PC-3 (cell line): ENCODE results near the gene LAS1L. TPM values are rescaled to one million over a fixed set of nuclear protein-coding genes. Genes with fewer than 3 reads are reported as not detected.
A peak's percentile ranks its signal among the peaks of the same experiment; 100 is the strongest.

ENCODE experiments used
- ATAC-seq: fragments of 200-7000 bp; cut with Tn5 transposase; 2 replicates; pipeline ENCODE4 v1.9.1; 2020; ENCODE audit warnings: mild to moderate bottlenecking, moderate library complexity
- BruUV-seq: library from RNA; stranded (reverse); fragments of 400-500 nt; replicated peaks from 2 replicates; lab custom pipeline; 2021; lab: Mats Ljungman, UMichigan
- CTCF ChIA-PET: fragments of 300-600 bp; sonication (Branson Sonifier 250); formaldehyde crosslinking; loops from one replicate; lab custom pipeline; 2022; ENCODE audit warnings: antibody characterized with exemption; lab: Charles Lee
- POLR2A ChIA-PET: fragments of 300-600 bp; sonication (Branson Sonifier 250); formaldehyde crosslinking; loops from one replicate; lab custom pipeline; 2022; ENCODE audit warnings: antibody characterized with exemption; ENCODE audit not compliant: unreplicated experiment; lab: Charles Lee
- DNase-seq: peaks from one replicate; pipeline ENCODE4 v3.0.0-alpha.2; 2015
- H2AFZ ChIP-seq: fragments of 300-600 bp; sonication (generic); 2 replicates; pipeline ENCODE4 v1.6.0; 2016; ENCODE audit warnings: antibody characterized with exemption, low read length
- H3F3A ChIP-seq: fragments of 300-600 bp; sonication (generic); one replicate; pipeline ENCODE4 v1.6.0; 2017; ENCODE audit warnings: antibody characterized with exemption, low read length, control low read depth, mild to moderate bottlenecking; ENCODE audit not compliant: unreplicated experiment
- H3K27ac ChIP-seq: fragments of 300-600 bp; sonication (generic); 2 replicates; pipeline ENCODE4 v1.5.1; 2016; ENCODE audit warnings: mild to moderate bottlenecking, low read length
- H3K27me3 ChIP-seq: fragments of 300-600 bp; sonication (generic); 2 replicates; pipeline ENCODE4 v1.6.1; 2016; ENCODE audit warnings: low read length, mixed read lengths
- H3K36me3 ChIP-seq: fragments of 300-600 bp; sonication (generic); 2 replicates; pipeline ENCODE4 v1.6.1; 2016; ENCODE audit warnings: low read depth, mixed run types, low read length, mixed read lengths
- H3K4me1 ChIP-seq: fragments of 300-600 bp; sonication (generic); 2 replicates; pipeline ENCODE4 v1.5.1; 2016; ENCODE audit warnings: low read length; ENCODE audit not compliant: insufficient read depth
- H3K4me2 ChIP-seq: fragments of 300-600 bp; sonication (generic); 2 replicates; pipeline ENCODE4 v1.6.0; 2016; ENCODE audit warnings: low read length
- H3K4me3 ChIP-seq: fragments of 300-600 bp; sonication (generic); 2 replicates; pipeline ENCODE4 v1.5.1; 2016; ENCODE audit warnings: mild to moderate bottlenecking, low read length, mixed read lengths
- H3K79me2 ChIP-seq: fragments of 300-600 bp; sonication (generic); 2 replicates; pipeline ENCODE4 v1.6.1; 2017; ENCODE audit warnings: low read length, mixed read lengths
- H3K9ac ChIP-seq: fragments of 300-600 bp; sonication (generic); 2 replicates; pipeline ENCODE4 v1.6.0; 2016; ENCODE audit warnings: mild to moderate bottlenecking, low read length
- H3K9me2 ChIP-seq: fragments of 300-600 bp; sonication (generic); replicated peaks from 2 replicates; pipeline ENCODE4 v1.6.1; 2016; ENCODE audit warnings: mixed run types, low read length, mixed read lengths
- H3K9me3 ChIP-seq: fragments of 300-600 bp; sonication (generic); 2 replicates; pipeline ENCODE4 v1.6.1; 2016; ENCODE audit warnings: low read length, mixed read lengths
- H4K20me1 ChIP-seq: fragments of 300-600 bp; sonication (generic); 2 replicates; pipeline ENCODE4 v1.6.1; 2016; ENCODE audit warnings: low read length, mixed read lengths
- CTCF ChIP-seq: fragments of 300-600 bp; sonication (generic); conservative IDR thresholded peaks from 2 replicates; pipeline ENCODE4 v1.5.1; 2017; ENCODE audit warnings: antibody characterized with exemption, low read depth, mild to moderate bottlenecking, low read length
- EZH2 ChIP-seq: fragments of 300-600 bp; sonication (generic); IDR thresholded peaks from one replicate; pipeline ENCODE4 v1.6.1; 2017; ENCODE audit warnings: antibody characterized with exemption, mild to moderate bottlenecking, low read length; ENCODE audit not compliant: unreplicated experiment
- EZH2phosphoT487 ChIP-seq: fragments of 300-600 bp; sonication (generic); IDR thresholded peaks from 2 replicates; pipeline ENCODE4 v1.6.1; 2018; ENCODE audit warnings: mild to moderate bottlenecking, antibody characterized with exemption, low read length, borderline replicate concordance
- intact Hi-C: fragments of 100-400 bp; cut with micrococcal nuclease; formaldehyde crosslinking; loops from 2 replicates; pipeline ENCODE4 v1.9.0; 2023
- total RNA-seq: library from RNA; depleted of rRNA; stranded (reverse); fragments of >200 nt; gene quantifications from 2 replicates; pipeline ENCODE4 v1.2.3, GENCODE V29; 2014

The LAS1L gene
- total RNA-seq, 1 experiment from 2014 or later = 69.0 TPM

- ChIA-PET CTCF (interaction anchor here (0.6 to 1.4 kb wide), 2 partner anchors 163 to 404 kb away, joined by 3 to 4 read pairs; no protein-coding TSS in a partner anchor), POLR2A (no interaction called here)
- ATAC-seq (peak; percentile 94), DNase-seq (peak; percentile 85)
- intact Hi-C loops = loop anchor here (1.0 kb wide), 1 partner anchor 405 kb away; no protein-coding TSS in a partner anchor
- H3K4me3 ChIP-seq = no peak overlapping the region
- no peak overlapping the region for H3K27ac ChIP-seq
- peak overlapping the region; percentile 62; the same call in 1 of the 2 replicates for H3K4me2 ChIP-seq
- H3K9me2 ChIP-seq = no peaks in the 10 kb centered on the region
- H2AFZ ChIP-seq = peak overlapping the region; percentile 63; the same call in 1 of the 2 replicates
- H3F3A ChIP-seq = no peaks in the 10 kb centered on the region
- H3K9ac ChIP-seq = no peak overlapping the region
- peak; percentile 90 for TF ChIP-seq CTCF
- TF ChIP-seq EZH2phosphoT487 = no peak
- H3K9me3 ChIP-seq = no peaks in the 10 kb centered on the region
- H4K20me1 ChIP-seq = no peaks in the 10 kb centered on the region
- H3K4me1 ChIP-seq = peaks cover 6% of the 10 kb centered on the region; the same call in 1 of the 2 replicates
- H3K79me2 ChIP-seq = no peaks in the 10 kb centered on the region
- peaks cover 6% of the 10 kb centered on the region; the same call in 1 of the 2 replicates for H3K27me3 ChIP-seq
- no TSS peak for BruUV-seq
- H3K36me3 ChIP-seq = no peaks in the 10 kb centered on the region
These were observed 47.2 kb upstream of the LAS1L start for GRCh38 chrX:65581661-65582339.

GRCh38 chrX:65578346-65578745 is 43.8 kb upstream of the LAS1L start:
- no peaks in the 10 kb centered on the region for H3K79me2 ChIP-seq
- no peaks in the 10 kb centered on the region for H3K36me3 ChIP-seq
- H3K9me3 ChIP-seq = no peaks in the 10 kb centered on the region
- no peak overlapping the region for H3K9ac ChIP-seq
- H4K20me1 ChIP-seq = no peaks in the 10 kb centered on the region
- H3K27ac ChIP-seq = no peak overlapping the region
- ATAC-seq = no peak
- BruUV-seq = no TSS peak
- H3K9me2 ChIP-seq = no peaks in the 10 kb centered on the region
- no peak overlapping the region for H3K4me3 ChIP-seq
- DNase-seq = no peak
- TF ChIP-seq CTCF (no peak), EZH2phosphoT487 (no peak), EZH2 (no peak)
- 0 out of 2 replicates have a peak, but pooled peaks cover 6% of the 10 kb centered on the region for H3K4me1 ChIP-seq
- no peaks in the 10 kb centered on the region for H3F3A ChIP-seq
- H3K27me3 ChIP-seq = peaks cover 6% of the 10 kb centered on the region; the same call in 1 of the 2 replicates
- ChIA-PET CTCF (no interaction called here), POLR2A (no interaction called here)
- no peak overlapping the region for H2AFZ ChIP-seq
- intact Hi-C loops = no loop called here
- H3K4me2 ChIP-seq = no peak overlapping the region

GRCh38 chrX:65576160-65576559 is 41.6 kb upstream of the LAS1L start:
- intact Hi-C loops = no loop called here
- Histone ChIP-seq H3K27me3 (peaks cover 6% of the 10 kb centered on the region; the same call in 1 of the 2 replicates), H3K4me2 (no peak overlapping the region), H3K9me3 (no peaks in the 10 kb centered on the region), H3K36me3 (no peaks in the 10 kb centered on the region), H3K4me1 (no peaks in the 10 kb centered on the region), H3K9ac (no peak overlapping the region), H3K27ac (no peak overlapping the region), H4K20me1 (no peaks in the 10 kb centered on the region), H2AFZ (no peak overlapping the region), H3K4me3 (no peak overlapping the region), H3K79me2 (no peaks in the 10 kb centered on the region), H3F3A (no peaks in the 10 kb centered on the region), H3K9me2 (no peaks in the 10 kb centered on the region)
- ATAC-seq = no peak
- DNase-seq = no peak
- TF ChIP-seq CTCF (no peak), EZH2 (no peak), EZH2phosphoT487 (no peak)
- ChIA-PET POLR2A (no interaction called here), CTCF (no interaction called here)
- no TSS peak for BruUV-seq
